H9 (cell line): Measurements from ENCODE around the gene RIOK2. TPM values are rescaled to one million over a fixed set of nuclear protein-coding genes. Genes with fewer than 3 reads are reported as not detected.

Source experiments
- DNase-seq: peaks from one replicate; pipeline ENCODE4 v3.0.0-alpha.2; 2017
- H2AFZ ChIP-seq: one replicate; pipeline ENCODE4 v1.6.1; 2013; ENCODE audit warnings: mild to moderate bottlenecking, low read length, control low read depth, moderate library complexity
- H2AK5ac ChIP-seq: 2 replicates; pipeline ENCODE4 v1.6.1; 2013; ENCODE audit warnings: low read length, control low read depth, mixed read lengths; ENCODE audit not compliant: insufficient read length
- H2BK120ac ChIP-seq: one replicate; pipeline ENCODE4 v1.6.1; 2013; ENCODE audit warnings: low read depth, mild to moderate bottlenecking, low read length, control low read depth, inconsistent platforms; ENCODE audit not compliant: poor library complexity, severe bottlenecking
- H2BK12ac ChIP-seq: 2 replicates; pipeline ENCODE4 v1.6.1; 2013; ENCODE audit warnings: low read length, control low read depth, mixed read lengths, low read depth; ENCODE audit not compliant: insufficient read length
- H2BK15ac ChIP-seq: 2 replicates; pipeline ENCODE4 v1.6.1; 2013; ENCODE audit warnings: low read depth, low read length, control low read depth
- H2BK20ac ChIP-seq: one replicate; pipeline ENCODE4 v1.6.1; 2013; ENCODE audit warnings: low read depth, mild to moderate bottlenecking, low read length, control low read depth, inconsistent platforms; ENCODE audit not compliant: poor library complexity, severe bottlenecking
- H2BK5ac ChIP-seq: 2 replicates; pipeline ENCODE4 v1.6.1; 2013; ENCODE audit warnings: low read length, control low read depth, mixed read lengths; ENCODE audit not compliant: insufficient read length
- H3K14ac ChIP-seq: 2 replicates; pipeline ENCODE4 v1.6.1; 2013; ENCODE audit warnings: low read length, control low read depth; ENCODE audit not compliant: insufficient read depth
- H3K18ac ChIP-seq: 2 replicates; pipeline ENCODE4 v1.6.1; 2013; ENCODE audit warnings: low read depth, mild to moderate bottlenecking, mixed read lengths, low read length, control low read depth; ENCODE audit not compliant: insufficient read length
- H3K23ac ChIP-seq: 2 replicates; pipeline ENCODE4 v1.6.1; 2013; ENCODE audit warnings: low read length, control low read depth, mixed read lengths, low read depth; ENCODE audit not compliant: insufficient read length
- H3K23me2 ChIP-seq: 2 replicates; pipeline ENCODE4 v1.6.1; 2013; ENCODE audit warnings: low read depth, mild to moderate bottlenecking, mixed read lengths, low read length, control low read depth; ENCODE audit not compliant: insufficient read length, poor library complexity, severe bottlenecking
- H3K27ac ChIP-seq: 2 replicates; pipeline ENCODE4 v1.5.1; 2013; ENCODE audit warnings: low read length, control low read depth, mixed read lengths, low read depth; ENCODE audit not compliant: insufficient read length
- H3K27me3 ChIP-seq: 2 replicates; pipeline ENCODE4 v1.6.1; 2013; ENCODE audit warnings: low read length, control low read depth, inconsistent platforms; ENCODE audit not compliant: insufficient read depth
- H3K4ac ChIP-seq: 2 replicates; pipeline ENCODE4 v1.6.1; 2013; ENCODE audit warnings: low read depth, mild to moderate bottlenecking, control low read depth, inconsistent platforms, low read length, moderate library complexity
- H3K4me1 ChIP-seq: 2 replicates; pipeline ENCODE4 v1.6.1; 2013; ENCODE audit warnings: low read length, control low read depth, inconsistent platforms; ENCODE audit not compliant: insufficient read depth
- H3K4me2 ChIP-seq: 2 replicates; pipeline ENCODE4 v1.6.1; 2013; ENCODE audit warnings: low read length, control low read depth, mixed read lengths; ENCODE audit not compliant: insufficient read length, insufficient read depth
- H3K56ac ChIP-seq: 2 replicates; pipeline ENCODE4 v1.6.1; 2013; ENCODE audit warnings: low read depth, mild to moderate bottlenecking, mixed read lengths, low read length, control low read depth; ENCODE audit not compliant: insufficient read length
- H3K79me1 ChIP-seq: 2 replicates; pipeline ENCODE4 v1.6.1; 2013; ENCODE audit warnings: low read depth, mild to moderate bottlenecking, moderate library complexity, low read length, control low read depth, inconsistent platforms; ENCODE audit not compliant: insufficient read depth, poor library complexity, severe bottlenecking
- H3K79me2 ChIP-seq: 2 replicates; pipeline ENCODE4 v1.6.1; 2013; ENCODE audit warnings: low read length, control low read depth, inconsistent platforms; ENCODE audit not compliant: insufficient read depth
- H3K9ac ChIP-seq: 2 replicates; pipeline ENCODE4 v1.6.1; 2013; ENCODE audit warnings: low read length, control low read depth, mixed read lengths; ENCODE audit not compliant: insufficient read length; ENCODE audit errors: extremely low read depth
- H3K9me3 ChIP-seq: one replicate; pipeline ENCODE4 v1.6.1; 2013; ENCODE audit warnings: low read depth, low read length, inconsistent platforms; ENCODE audit not compliant: control insufficient read depth
- H3T11ph ChIP-seq: one replicate; pipeline ENCODE4 v1.6.1; 2013; ENCODE audit warnings: mild to moderate bottlenecking, low read length, control low read depth, inconsistent platforms
- H4K20me1 ChIP-seq: one replicate; pipeline ENCODE4 v1.6.1; 2013; ENCODE audit not compliant: control insufficient read depth, insufficient read length, insufficient read depth
- H4K5ac ChIP-seq: 2 replicates; pipeline ENCODE4 v1.6.1; 2013; ENCODE audit warnings: low read depth, mild to moderate bottlenecking, mixed read lengths, low read length, control low read depth; ENCODE audit not compliant: insufficient read length
- H4K8ac ChIP-seq: replicated peaks from 2 replicates; pipeline ENCODE4 v1.6.1; 2013; ENCODE audit warnings: low read length, control low read depth, mixed read lengths, low read depth; ENCODE audit not compliant: insufficient read length
- H4K91ac ChIP-seq: 2 replicates; pipeline ENCODE4 v1.6.1; 2013; ENCODE audit warnings: low read depth, mild to moderate bottlenecking, moderate library complexity, mixed read lengths, low read length, control low read depth; ENCODE audit not compliant: insufficient read length
- H3K27ac Mint-ChIP-seq, 3 experiments: 2 replicates in 2 of 3; 3 replicates in 1 of 3; pipeline ENCODE4 v1.8.0; 2020 to 2021; ENCODE audit warnings: mixed read lengths in 3 of 3, mild to moderate bottlenecking in 1 of 3, moderate library complexity in 1 of 3
- H3K27me3 Mint-ChIP-seq: 2 replicates; pipeline ENCODE4 v1.8.0; 2021; ENCODE audit warnings: low read depth, mild to moderate bottlenecking, moderate library complexity, mixed read lengths
- H3K36me3 Mint-ChIP-seq, 3 experiments: 2 replicates in 2 of 3; 3 replicates in 1 of 3; pipeline ENCODE4 v1.8.0; 2020 to 2021; ENCODE audit warnings: low read depth in 3 of 3, mixed read lengths in 3 of 3; ENCODE audit not compliant: insufficient read depth in 1 of 3
- H3K4me1 Mint-ChIP-seq, 2 experiments: 2 replicates each; pipeline ENCODE4 v1.8.0; 2020; ENCODE audit warnings: mixed read lengths in 2 of 2
- H3K4me3 Mint-ChIP-seq, 2 experiments: 2 replicates in 1 of 2; 3 replicates in 1 of 2; pipeline ENCODE4 v1.8.0; 2020 to 2021; ENCODE audit warnings: mild to moderate bottlenecking in 2 of 2, mixed read lengths in 2 of 2, moderate library complexity in 1 of 2
- H3K9me3 Mint-ChIP-seq, 2 experiments: 2 replicates in 1 of 2; 3 replicates in 1 of 2; pipeline ENCODE4 v1.8.0; 2020; ENCODE audit warnings: mild to moderate bottlenecking in 2 of 2, mixed read lengths in 2 of 2, moderate library complexity in 1 of 2
- WGBS: extraction: QIAGEN DNeasy Blood & Tissue Kit; methylation state at CpG from one replicate; pipeline ENCODE4 v1.1.7; 2013; ENCODE audit warnings: missing lambda C conversion rate, low lambda C conversion rate, mixed read lengths; ENCODE audit not compliant: insufficient read length; ENCODE audit errors: extremely low coverage; 5-methylcytosine and 5-hydroxymethylcytosine counted together
- total RNA-seq: library from RNA; stranded (reverse); gene quantifications from 2 replicates; pipeline ENCODE4 v1.2.1, GENCODE V29; 2021
- TF ChIP-seq, protein P1 (sequence below): fragments of 200-600 bp; sonication (generic); conservative IDR thresholded peaks from 3 replicates; pipeline ENCODE4 v1.8.0; 2021; ENCODE audit warnings: antibody characterized with exemption, mild to moderate bottlenecking

Gene RIOK2
- total RNA-seq, 1 experiment from 2014 or later = 39.5 TPM

DNA sequence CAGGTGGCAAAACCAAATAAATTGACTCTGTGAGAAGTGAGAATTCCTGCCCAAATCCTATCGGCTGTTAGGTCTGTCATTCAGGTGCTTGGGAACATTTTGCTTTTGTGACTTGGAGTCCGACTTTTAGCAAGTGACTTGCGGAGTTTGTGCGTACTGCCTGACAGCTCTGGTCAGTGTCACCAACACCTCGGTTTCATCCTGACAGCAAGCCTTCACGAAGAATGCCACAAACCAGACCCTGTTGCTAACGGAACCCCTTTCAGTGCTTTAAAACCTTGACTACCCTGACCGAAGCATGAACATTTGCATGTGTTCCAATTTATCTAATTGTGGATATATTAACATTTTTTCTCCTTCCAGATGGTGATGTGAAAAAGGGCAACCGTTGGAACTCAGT is 67.1 kb downstream of the RIOK2 start:
- Mint-ChIP-seq H3K27me3 (no peaks in the 10 kb centered on the region; the same call in 1 of the 2 replicates), H3K4me3 (no peak overlapping the region), H3K36me3 (no peaks in the 10 kb centered on the region), H3K4me1 (peaks cover 17 to 30% of the 10 kb centered on the region in 2 experiments), H3K9me3 (no peaks in the 10 kb centered on the region), H3K27ac (no peak overlapping the region)
- no peak overlapping the region for H4K8ac ChIP-seq
- H4K91ac ChIP-seq = no peak overlapping the region
- no peaks in the 10 kb centered on the region for H3K23me2 ChIP-seq
- H3K56ac ChIP-seq = no peak overlapping the region
- no peak overlapping the region for H2BK15ac ChIP-seq
- H3K4me1 ChIP-seq = no peaks in the 10 kb centered on the region
- H2BK12ac ChIP-seq = no peak overlapping the region
- no peaks in the 10 kb centered on the region for H3K79me1 ChIP-seq
- H2AK5ac ChIP-seq = no peak overlapping the region
- no peak for DNase-seq
- WGBS = no CpG with 5 or more reads among the region's 9 CpGs
- no peak overlapping the region for H3K23ac ChIP-seq
- no peak overlapping the region for H3K9ac ChIP-seq
- H2BK20ac ChIP-seq = no peak overlapping the region
- TF ChIP-seq, protein P1, sequence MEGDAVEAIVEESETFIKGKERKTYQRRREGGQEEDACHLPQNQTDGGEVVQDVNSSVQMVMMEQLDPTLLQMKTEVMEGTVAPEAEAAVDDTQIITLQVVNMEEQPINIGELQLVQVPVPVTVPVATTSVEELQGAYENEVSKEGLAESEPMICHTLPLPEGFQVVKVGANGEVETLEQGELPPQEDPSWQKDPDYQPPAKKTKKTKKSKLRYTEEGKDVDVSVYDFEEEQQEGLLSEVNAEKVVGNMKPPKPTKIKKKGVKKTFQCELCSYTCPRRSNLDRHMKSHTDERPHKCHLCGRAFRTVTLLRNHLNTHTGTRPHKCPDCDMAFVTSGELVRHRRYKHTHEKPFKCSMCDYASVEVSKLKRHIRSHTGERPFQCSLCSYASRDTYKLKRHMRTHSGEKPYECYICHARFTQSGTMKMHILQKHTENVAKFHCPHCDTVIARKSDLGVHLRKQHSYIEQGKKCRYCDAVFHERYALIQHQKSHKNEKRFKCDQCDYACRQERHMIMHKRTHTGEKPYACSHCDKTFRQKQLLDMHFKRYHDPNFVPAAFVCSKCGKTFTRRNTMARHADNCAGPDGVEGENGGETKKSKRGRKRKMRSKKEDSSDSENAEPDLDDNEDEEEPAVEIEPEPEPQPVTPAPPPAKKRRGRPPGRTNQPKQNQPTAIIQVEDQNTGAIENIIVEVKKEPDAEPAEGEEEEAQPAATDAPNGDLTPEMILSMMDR = no peak
- no peak overlapping the region for H3T11ph ChIP-seq
- no peak overlapping the region for H3K4me2 ChIP-seq
- H3K18ac ChIP-seq = no peak overlapping the region
- no peak overlapping the region for H2AFZ ChIP-seq
- H3K9me3 ChIP-seq = no peaks in the 10 kb centered on the region
- H3K4ac ChIP-seq = no peak overlapping the region
- no peak overlapping the region for H3K27ac ChIP-seq
- no peaks in the 10 kb centered on the region for H3K79me2 ChIP-seq
- H3K14ac ChIP-seq = no peak overlapping the region
- no peaks in the 10 kb centered on the region for H3K27me3 ChIP-seq
- H4K5ac ChIP-seq = no peak overlapping the region
- no peak overlapping the region for H2BK120ac ChIP-seq
- H4K20me1 ChIP-seq = no peaks in the 10 kb centered on the region
- H2BK5ac ChIP-seq = no peak overlapping the region
